Glutamatergic neuron (in vitro differentiated cells): ENCODE results near the gene TEX2. TPM values are rescaled to one million over a fixed set of nuclear protein-coding genes. Genes with fewer than 3 reads are reported as not detected.

Source experiments
- DNase-seq: peaks from one replicate; pipeline ENCODE4 v3.0.0; 2022
- H3K27ac Mint-ChIP-seq: one replicate; pipeline ENCODE4 v1.8.0; 2020; ENCODE audit warnings: mild to moderate bottlenecking, mixed read lengths, inconsistent platforms; ENCODE audit not compliant: unreplicated experiment
- H3K27me3 Mint-ChIP-seq: one replicate; pipeline ENCODE4 v1.8.0; 2020; ENCODE audit warnings: mild to moderate bottlenecking, moderate library complexity, mixed read lengths, inconsistent platforms; ENCODE audit not compliant: unreplicated experiment
- H3K36me3 Mint-ChIP-seq: one replicate; pipeline ENCODE4 v1.8.0; 2020; ENCODE audit warnings: mild to moderate bottlenecking, mixed read lengths, inconsistent platforms; ENCODE audit not compliant: unreplicated experiment
- H3K4me1 Mint-ChIP-seq: one replicate; pipeline ENCODE4 v1.8.0; 2020; ENCODE audit warnings: mild to moderate bottlenecking, low read depth, mixed read lengths, inconsistent platforms; ENCODE audit not compliant: unreplicated experiment
- H3K4me3 Mint-ChIP-seq: one replicate; pipeline ENCODE4 v1.8.0; 2020; ENCODE audit warnings: mild to moderate bottlenecking, mixed read lengths, inconsistent platforms; ENCODE audit not compliant: unreplicated experiment
- H3K9me3 Mint-ChIP-seq: one replicate; pipeline ENCODE4 v1.8.0; 2020; ENCODE audit warnings: mild to moderate bottlenecking, moderate library complexity, mixed read lengths, inconsistent platforms; ENCODE audit not compliant: unreplicated experiment
- CTCF ChIP-seq: fragments of 200-600 bp; sonication (generic); IDR thresholded peaks from one replicate; pipeline ENCODE4 v1.5.0; 2021; ENCODE audit not compliant: partially characterized antibody, unreplicated experiment
- total RNA-seq: library from RNA; stranded (reverse); fragmentation: NEBNext Ultra II Directional; extraction: Animal tissue kit (Norgen Biotek cat#: 25700); gene quantifications from one replicate; pipeline ENCODE4 v1.2.1, GENCODE V29; 2021; ENCODE audit not compliant: unreplicated experiment

TEX2 gene
- total RNA-seq, 1 donor from 2014 or later, result 11.7 TPM

DNA sequence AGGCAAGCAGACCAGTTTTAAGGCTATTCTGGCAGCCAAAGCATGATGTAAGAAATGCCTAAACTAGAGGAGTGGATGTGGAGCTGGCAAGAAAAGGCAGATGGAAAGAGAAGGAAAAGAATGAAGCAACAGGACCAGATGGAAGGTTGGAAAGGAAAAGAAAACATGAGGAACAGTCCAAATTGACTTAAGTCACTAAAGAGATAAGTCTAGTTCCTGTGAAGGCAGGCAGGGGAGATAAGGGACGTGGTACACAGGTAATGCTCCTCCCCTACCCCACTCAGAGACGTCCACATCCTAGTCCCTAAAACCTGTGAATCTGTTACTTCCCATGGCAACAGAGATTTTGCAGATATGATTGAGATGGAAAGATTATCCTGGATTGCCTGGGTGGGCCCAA lies 43.5 kb downstream of the TEX2 start:
- Mint-ChIP-seq H3K9me3 (peaks cover 4% of the 10 kb centered on the region), H3K27ac (no peak overlapping the region), H3K36me3 (no peaks in the 10 kb centered on the region), H3K4me3 (no peak overlapping the region), H3K27me3 (peaks cover 2% of the 10 kb centered on the region), H3K4me1 (peaks cover 14% of the 10 kb centered on the region)
- DNase-seq, result no peak
- no peak for TF ChIP-seq CTCF

GRCh38 chr17:64218066-64218465 lies 45.0 kb downstream of the TEX2 start:
- Mint-ChIP-seq H3K9me3 (peaks cover 4% of the 10 kb centered on the region), H3K4me1 (peaks cover 10% of the 10 kb centered on the region), H3K36me3 (peaks cover 6% of the 10 kb centered on the region), H3K4me3 (no peak overlapping the region), H3K27ac (no peak overlapping the region), H3K27me3 (peaks cover 2% of the 10 kb centered on the region)
- TF ChIP-seq CTCF, result no peak
- no peak for DNase-seq

DNA sequence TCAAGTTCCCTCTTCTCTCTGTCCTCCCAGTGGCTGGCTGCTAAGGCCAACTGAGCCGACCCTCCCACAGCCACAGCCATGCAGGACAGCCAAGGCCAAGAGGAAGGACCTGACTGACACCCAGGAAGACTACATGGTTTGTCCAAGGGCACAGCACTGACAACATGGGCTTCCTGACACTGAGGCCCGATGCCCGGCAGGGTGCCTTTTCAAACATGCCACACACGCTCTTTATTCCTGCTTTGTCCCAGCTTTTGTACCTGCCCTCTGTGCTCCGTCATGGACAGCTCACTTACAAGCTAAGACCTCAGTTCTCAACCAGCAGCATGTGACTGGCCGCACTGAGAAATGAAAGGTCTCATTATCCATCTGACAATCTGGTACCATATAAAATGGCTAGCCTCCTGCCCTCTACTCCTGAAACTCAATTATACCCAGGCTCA lies 45.8 kb downstream of the TEX2 start:
- Mint-ChIP-seq H3K27ac (no peak overlapping the region), H3K36me3 (peaks cover 8% of the 10 kb centered on the region), H3K27me3 (peaks cover 2% of the 10 kb centered on the region), H3K4me1 (peaks cover 8% of the 10 kb centered on the region), H3K9me3 (peaks cover 4% of the 10 kb centered on the region), H3K4me3 (no peak overlapping the region)
- DNase-seq, result no peak
- TF ChIP-seq CTCF, result no peak

DNA sequence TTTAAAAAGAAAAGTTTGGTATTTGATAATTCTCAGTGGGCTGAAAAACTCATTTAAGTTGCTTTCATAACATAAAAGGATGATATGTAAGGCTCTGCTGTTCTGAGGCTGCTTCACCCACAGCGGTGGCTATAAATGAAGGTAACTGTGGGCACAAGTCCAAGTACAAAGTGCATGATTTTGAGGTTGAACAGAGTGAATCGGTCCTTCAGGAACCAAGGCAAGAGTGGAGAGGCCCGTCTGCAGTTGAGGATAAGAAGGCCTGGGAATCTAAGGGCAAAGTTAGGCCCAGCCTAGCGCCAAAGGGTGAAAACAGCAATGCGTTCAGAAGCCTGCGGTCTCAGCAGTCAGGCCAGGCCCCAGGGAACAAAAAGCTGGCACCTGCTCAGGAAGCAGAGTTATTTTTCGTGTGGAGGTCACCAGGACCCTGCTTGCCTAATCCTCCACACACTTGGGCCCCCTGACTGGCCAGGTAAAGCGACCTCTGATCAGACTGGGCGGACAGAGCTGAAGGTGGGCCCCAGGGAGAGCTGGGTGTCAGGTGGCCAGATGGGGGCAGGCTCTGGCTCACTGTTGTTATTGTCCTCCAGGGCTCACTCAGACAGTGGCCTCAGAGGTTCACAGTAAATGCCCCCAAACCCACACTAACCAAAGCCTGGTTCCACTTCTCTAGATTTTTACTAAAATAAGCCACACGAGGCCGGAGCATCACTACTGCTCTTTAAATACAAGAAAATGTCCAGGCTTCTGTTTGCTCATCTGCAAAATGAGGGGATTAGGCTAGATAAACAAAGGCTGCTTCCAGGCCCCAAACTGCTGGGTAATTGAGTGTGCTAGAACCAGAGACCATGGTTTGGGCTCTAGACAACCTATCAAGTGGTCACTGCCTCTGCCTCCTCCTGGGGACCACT lies 46.5 kb downstream of the TEX2 start:
- DNase-seq, result no peak
- Mint-ChIP-seq H3K4me3 (no peak overlapping the region), H3K27ac (no peak overlapping the region), H3K27me3 (peaks cover 2% of the 10 kb centered on the region), H3K36me3 (peaks cover 8% of the 10 kb centered on the region), H3K4me1 (peaks cover 8% of the 10 kb centered on the region), H3K9me3 (peaks cover 4% of the 10 kb centered on the region)
- TF ChIP-seq CTCF, result no peak

- peaks cover 2% of the 10 kb centered on the region for H3K27me3 Mint-ChIP-seq
- DNase-seq, result no peak
- TF ChIP-seq CTCF, result no peak
- H3K9me3 Mint-ChIP-seq, result peaks cover 4% of the 10 kb centered on the region
- H3K36me3 Mint-ChIP-seq, result peaks cover 8% of the 10 kb centered on the region
- no peak overlapping the region for H3K27ac Mint-ChIP-seq
- peaks cover 8% of the 10 kb centered on the region for H3K4me1 Mint-ChIP-seq
- no peak overlapping the region for H3K4me3 Mint-ChIP-seq
Observed at GRCh38 chr17:64216000-64216337, 47.1 kb downstream of the TEX2 start.
